Inflammatory macrophage treated with lipopolysaccharide for 4 hours (primary cell): ENCODE results near the gene USP16.

Experiments used
- DNase-seq: peaks from one replicate; pipeline ENCODE4 v3.0.0-alpha.2; 2020

USP16 gene

DNA sequence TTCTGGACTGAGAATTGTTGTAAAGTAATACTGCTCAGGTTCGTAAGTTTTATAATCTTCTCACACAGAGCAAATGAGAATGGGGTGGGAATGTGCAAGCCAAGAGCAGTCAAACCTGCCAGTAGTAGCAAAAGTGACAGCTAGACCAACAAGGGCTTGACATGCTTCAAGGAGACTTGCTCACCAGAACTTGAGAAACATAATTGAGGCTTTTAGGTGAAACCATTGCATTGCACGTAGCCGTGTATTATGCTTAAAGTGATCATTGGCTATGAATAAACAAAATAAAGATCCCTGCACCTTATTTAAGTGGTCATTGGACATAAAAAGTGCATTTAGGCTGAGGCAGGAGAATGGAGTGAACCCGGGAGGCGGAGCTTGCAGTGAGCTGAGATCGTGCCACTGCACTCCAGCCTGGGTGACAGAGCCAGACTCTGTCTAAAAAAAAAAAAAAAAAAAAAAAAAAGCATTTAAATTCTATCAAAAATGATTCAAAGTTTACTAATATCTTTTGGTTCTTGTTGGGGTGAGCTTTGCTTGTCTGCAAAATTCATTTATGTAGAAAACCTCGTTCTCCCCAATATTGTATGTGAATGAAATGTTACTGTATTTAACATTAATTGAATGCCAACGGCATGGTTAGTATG is 60.8 kb downstream of the USP16 start:
- DNase-seq: no peak

DNA sequence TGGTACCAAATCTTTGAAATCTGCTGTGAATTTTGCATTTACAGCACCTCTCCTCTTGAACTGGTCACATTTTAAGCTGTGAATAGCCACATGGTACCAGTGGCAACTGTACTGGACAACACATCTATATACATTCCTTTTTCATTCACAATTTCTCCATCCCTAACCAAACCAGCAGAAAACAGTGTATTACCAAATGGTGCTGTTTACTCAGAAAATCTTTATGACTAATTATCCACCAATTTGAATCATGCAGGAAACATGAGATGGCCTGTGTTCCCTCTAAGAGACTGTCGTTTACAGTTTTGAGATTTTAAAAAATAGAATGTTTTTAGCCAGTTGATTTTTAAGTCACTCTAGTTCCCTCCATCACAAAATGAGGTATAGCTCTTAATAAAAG is 66.6 kb downstream of the USP16 start:
- peak; percentile 81 for DNase-seq

DNA sequence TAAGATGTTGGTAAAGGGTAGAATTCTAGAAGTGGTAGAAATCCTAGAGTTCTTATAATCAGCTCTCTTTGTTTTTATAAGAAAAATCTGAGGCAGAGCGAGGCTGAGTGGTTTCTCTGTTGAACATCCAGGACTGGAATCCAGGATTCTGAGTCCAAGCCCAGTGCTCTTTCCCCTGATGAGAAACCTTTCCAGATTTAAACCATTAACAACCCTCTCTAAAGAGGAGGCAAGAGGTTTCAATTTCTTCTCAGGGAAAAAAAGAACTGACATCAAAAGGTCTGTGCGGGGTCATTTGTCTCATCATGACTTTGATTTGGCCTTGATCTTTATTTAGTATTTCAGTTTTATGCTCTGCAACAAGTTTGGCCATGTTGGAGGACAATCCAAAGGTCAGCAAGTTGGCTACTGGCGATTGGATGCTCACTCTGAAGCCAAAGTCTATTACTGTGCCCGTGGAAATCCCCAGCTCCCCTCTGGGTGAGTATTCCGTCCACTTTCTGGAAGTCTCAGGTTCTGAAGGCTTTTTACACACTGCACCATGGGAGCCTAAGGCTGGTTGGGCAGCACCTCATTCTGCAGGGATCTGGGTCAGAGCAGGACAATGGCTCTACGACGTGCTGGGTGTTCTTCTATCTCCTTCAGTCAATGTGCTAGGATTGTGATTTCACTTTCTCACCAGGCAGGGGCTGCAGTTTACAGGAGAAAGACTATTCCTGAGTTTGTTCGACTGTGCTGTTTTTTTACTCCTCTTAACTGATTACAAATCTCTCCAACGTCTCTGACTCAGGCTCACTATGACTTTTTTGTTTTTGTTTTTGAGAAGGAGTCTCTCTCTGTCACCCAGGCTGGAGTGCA is 67.9 kb downstream of the USP16 start:
- peak; percentile 43 for DNase-seq

DNA sequence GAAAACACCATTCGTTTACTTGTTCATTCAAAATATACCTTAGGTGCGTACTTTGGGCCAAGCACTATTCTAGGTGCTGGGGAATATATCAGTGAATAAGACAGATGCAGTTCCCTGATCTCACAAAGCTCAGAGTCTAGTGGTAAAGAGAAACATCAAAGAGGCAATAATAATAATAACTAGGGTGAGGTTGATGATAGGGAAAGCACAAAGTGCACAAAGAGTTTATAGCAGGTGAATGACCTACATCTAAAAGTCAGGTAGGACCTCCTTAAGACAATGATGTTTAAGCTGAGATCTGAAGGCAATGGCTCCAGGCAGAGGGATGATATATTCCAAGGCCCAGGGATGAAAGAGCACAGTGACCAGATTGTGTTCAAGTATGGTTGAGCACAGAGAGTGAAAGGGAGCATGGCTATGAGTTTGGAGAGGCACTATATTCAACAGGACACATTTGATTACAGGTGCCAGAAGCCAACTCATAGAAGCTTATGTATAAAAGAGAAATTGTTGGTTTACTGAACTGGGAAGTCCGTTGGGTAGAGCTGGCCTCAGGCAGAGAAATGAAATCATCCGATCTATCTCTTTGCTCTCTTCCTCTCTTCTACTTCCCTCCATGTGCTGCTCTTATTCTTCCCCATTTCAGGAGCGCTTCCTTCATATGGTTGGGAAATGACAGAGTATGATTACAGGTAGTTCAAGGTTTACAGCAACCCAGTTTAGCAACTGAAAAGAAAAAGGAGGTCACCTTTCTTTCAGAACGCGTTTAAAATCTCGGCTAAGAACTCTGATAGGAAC is 71.9 kb downstream of the USP16 start:
- DNase-seq: peak; percentile 72

DNA sequence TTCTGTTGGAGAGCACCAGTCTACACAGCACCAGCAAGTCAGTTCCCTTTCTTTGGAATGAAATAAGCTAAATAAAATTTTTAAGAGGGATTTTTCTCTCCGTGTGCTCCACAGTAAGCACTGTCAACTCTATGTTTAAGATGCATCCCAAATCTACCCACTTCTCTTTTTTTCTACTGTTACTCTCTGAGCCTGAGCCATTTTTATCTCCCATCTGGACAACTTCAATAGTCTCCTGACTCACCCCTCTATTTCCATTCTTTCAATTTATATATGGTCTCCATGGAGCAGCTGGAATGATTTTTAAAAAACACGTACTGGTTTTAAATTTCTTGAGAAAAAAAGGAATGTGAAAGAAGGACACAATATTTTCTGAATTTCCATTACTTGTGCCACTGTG is 73.7 kb downstream of the USP16 start:
- peak; percentile 9 for DNase-seq

DNA sequence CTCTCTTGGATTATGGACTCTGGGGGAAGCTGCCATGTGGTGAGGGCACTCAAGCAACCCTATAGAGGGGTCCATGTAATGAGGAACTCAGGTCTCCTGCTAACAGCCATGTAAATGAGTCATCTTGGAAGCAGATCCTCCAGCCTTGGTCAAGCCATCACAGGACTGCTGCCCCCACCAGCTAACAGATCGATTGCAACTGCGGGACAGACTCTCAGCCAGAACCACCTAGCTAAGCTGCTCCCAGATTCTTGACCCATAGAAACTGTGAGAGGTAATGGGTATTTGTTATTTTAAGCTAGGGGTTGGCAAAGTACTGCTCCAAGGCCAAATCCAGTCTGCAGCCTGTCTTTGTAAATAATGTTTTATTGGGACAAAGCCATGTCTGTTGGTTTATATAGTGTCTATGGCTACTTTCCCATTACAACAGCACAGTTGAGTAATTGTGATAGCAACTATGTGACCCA is 78.4 kb downstream of the USP16 start:
- DNase-seq: peak; percentile 53
